ENCODE data around the gene MRPL48.

The MRPL48 gene

GRCh38 chr11:73789279-73789670 is 1.6 kb downstream of the MRPL48 start:
- Histone ChIP-seq H3K27ac (no peak overlapping the region), H3K4me3 (ENCODE audit: low read depth, low read length) (no peak overlapping the region)
- no peak for DNase-seq

GRCh38 chr11:73792584-73792983 is 4.9 kb downstream of the MRPL48 start:
- no peak for DNase-seq

More at GRCh38 chr11:73789279-73789670, 1.6 kb downstream of the MRPL48 start:
- no peaks in the 10 kb centered on the region for H3K9me3 ChIP-seq (ENCODE audit: severe bottlenecking)
- no peaks in the 10 kb centered on the region for H3K27me3 ChIP-seq (ENCODE audit: insufficient read depth, low read depth, severe bottlenecking)
- H3K36me3 ChIP-seq = peaks cover 3% of the 10 kb centered on the region
- TF ChIP-seq CTCF (IDR thresholded peaks at IDR 0.05; ENCODE audit: low read depth, low read length) = no peak

GRCh38 chr11:73795925-73796632 is 8.4 kb downstream of the MRPL48 start:
- no peaks in the 10 kb centered on the region for H3K9me3 ChIP-seq (ENCODE audit: severe bottlenecking)

More at GRCh38 chr11:73792584-73792983, 4.9 kb downstream of the MRPL48 start:
- Histone ChIP-seq H3K9me3 (ENCODE audit: severe bottlenecking) (no peaks in the 10 kb centered on the region), H3K27ac (no peak overlapping the region), H3K36me3 (peaks cover 3% of the 10 kb centered on the region), H3K4me3 (ENCODE audit: low read depth, low read length) (no peak overlapping the region), H3K27me3 (ENCODE audit: insufficient read depth, low read depth, severe bottlenecking) (no peaks in the 10 kb centered on the region)
- TF ChIP-seq CTCF (IDR thresholded peaks at IDR 0.05; ENCODE audit: low read depth, low read length) = no peak

GRCh38 chr11:73797457-73797856 is 9.8 kb downstream of the MRPL48 start:
- H3K27ac ChIP-seq = no peak overlapping the region
- H3K4me3 ChIP-seq (ENCODE audit: low read depth, low read length) = no peak overlapping the region
- H3K27me3 ChIP-seq (ENCODE audit: insufficient read depth, low read depth, severe bottlenecking) = no peaks in the 10 kb centered on the region
- no peak for TF ChIP-seq CTCF (IDR thresholded peaks at IDR 0.05; ENCODE audit: low read depth, low read length)
- H3K36me3 ChIP-seq = no peaks in the 10 kb centered on the region; the same call in 1 of the 2 replicates
- DNase-seq = no peak
- no peaks in the 10 kb centered on the region for H3K9me3 ChIP-seq (ENCODE audit: severe bottlenecking)

More at GRCh38 chr11:73795925-73796632, 8.4 kb downstream of the MRPL48 start:
- no peaks in the 10 kb centered on the region for H3K27me3 ChIP-seq (ENCODE audit: insufficient read depth, low read depth, severe bottlenecking)
- no peak for TF ChIP-seq CTCF (IDR thresholded peaks at IDR 0.05; ENCODE audit: low read depth, low read length)
- H3K27ac ChIP-seq = no peak overlapping the region
- H3K36me3 ChIP-seq = peaks cover 3% of the 10 kb centered on the region
- no peak for DNase-seq
- H3K4me3 ChIP-seq (ENCODE audit: low read depth, low read length) = no peak overlapping the region

GRCh38 chr11:73800276-73800806 is 12.7 kb downstream of the MRPL48 start:
- no peak overlapping the region for H3K4me3 ChIP-seq (ENCODE audit: low read depth, low read length)
- no peak for DNase-seq
- no peaks in the 10 kb centered on the region for H3K9me3 ChIP-seq (ENCODE audit: severe bottlenecking)
- H3K36me3 ChIP-seq = no peaks in the 10 kb centered on the region; the same call in 1 of the 2 replicates
- H3K27me3 ChIP-seq (ENCODE audit: insufficient read depth, low read depth, severe bottlenecking) = no peaks in the 10 kb centered on the region
- no peak for TF ChIP-seq CTCF (IDR thresholded peaks at IDR 0.05; ENCODE audit: low read depth, low read length)
- no peak overlapping the region for H3K27ac ChIP-seq

Data from WERI-Rb-1 (cell line).